ENCODE measurements around the gene KRT86. TPM values are rescaled to one million over a fixed set of nuclear protein-coding genes. Genes with fewer than 3 reads are reported as not detected.

KRT86 gene
- total RNA-seq, 2 experiments from 2014 or later, result not detected

DNA sequence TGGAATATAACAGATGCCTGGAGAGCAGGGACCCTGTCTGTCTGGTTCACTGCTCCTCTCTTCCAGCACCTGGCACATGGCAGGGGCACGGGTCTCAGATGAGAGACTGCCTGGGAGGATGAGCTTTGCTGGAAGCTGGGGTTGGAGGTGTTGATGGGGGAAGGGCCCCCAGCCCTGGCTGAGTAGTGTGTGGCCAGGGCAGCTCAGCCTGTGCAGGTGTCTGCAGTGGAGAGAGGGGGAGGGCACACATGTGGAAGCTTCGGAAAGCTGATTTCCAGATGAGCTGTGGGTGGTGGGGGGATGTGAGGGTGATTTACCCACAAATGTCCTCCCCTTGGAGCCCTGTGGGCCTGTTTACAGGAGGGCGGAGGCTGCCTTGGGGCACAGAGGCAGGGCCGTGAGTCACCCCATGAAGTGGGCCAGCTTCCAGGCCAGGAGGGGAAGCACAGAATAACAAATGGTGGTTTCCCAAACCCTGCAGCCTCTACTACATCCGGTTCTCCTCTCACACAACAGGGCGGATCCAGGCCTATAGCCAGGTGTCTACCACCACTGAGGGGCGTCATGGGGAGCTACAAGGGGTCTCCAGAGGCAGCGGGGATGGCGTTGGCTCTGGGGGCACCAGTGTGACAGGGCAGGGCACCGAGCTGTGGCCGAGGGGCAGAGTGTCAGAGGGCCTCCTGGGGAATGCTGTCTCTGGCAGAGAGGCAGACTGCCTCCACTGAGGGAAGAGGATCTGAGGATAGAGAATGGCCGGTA lies 30.4 kb upstream of the KRT86 start:
- Mint-ChIP-seq H3K27me3 (peaks cover 24% of the 10 kb centered on the region), H3K27ac (peak overlapping the region; percentile 55), H3K9me3 (no peaks in the 10 kb centered on the region), H3K4me1 (ENCODE audit: low read depth) (peaks cover 12% of the 10 kb centered on the region), H3K36me3 (ENCODE audit: low read depth) (no peaks in the 10 kb centered on the region), H3K4me3 (no peak overlapping the region)
- H3K27me3 ChIP-seq (ENCODE audit: control insufficient read depth in 1 of 2, insufficient read depth in 2 of 2, low read length in 2 of 2), result peaks cover 4 to 6% of the 10 kb centered on the region in 2 experiments
- intact Hi-C loops (cut with DNase I, micrococcal nuclease), result no loop called here
- peak; percentile 24 to 86 (median 48) for DNase-seq
- ATAC-seq (ENCODE audit: poor library complexity), result peak; percentile 92
- H3K9me3 ChIP-seq (ENCODE audit: control insufficient read depth in 1 of 2, insufficient read depth in 1 of 2, low read length in 2 of 2), result peaks cover 0 to 3% of the 10 kb centered on the region in 2 experiments
- TF ChIP-seq, protein P1, sequence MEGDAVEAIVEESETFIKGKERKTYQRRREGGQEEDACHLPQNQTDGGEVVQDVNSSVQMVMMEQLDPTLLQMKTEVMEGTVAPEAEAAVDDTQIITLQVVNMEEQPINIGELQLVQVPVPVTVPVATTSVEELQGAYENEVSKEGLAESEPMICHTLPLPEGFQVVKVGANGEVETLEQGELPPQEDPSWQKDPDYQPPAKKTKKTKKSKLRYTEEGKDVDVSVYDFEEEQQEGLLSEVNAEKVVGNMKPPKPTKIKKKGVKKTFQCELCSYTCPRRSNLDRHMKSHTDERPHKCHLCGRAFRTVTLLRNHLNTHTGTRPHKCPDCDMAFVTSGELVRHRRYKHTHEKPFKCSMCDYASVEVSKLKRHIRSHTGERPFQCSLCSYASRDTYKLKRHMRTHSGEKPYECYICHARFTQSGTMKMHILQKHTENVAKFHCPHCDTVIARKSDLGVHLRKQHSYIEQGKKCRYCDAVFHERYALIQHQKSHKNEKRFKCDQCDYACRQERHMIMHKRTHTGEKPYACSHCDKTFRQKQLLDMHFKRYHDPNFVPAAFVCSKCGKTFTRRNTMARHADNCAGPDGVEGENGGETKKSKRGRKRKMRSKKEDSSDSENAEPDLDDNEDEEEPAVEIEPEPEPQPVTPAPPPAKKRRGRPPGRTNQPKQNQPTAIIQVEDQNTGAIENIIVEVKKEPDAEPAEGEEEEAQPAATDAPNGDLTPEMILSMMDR (IDR thresholded peaks at IDR 0.05), result no peak
- POLR2A ChIA-PET, result no interaction called here
- no peak overlapping the region for H3K4me3 ChIP-seq (ENCODE audit: low read length)
- H3K36me3 ChIP-seq (ENCODE audit: insufficient read depth, low read length), result no peaks in the 10 kb centered on the region
- CTCF ChIA-PET, result no interaction called here
- H3K27ac ChIP-seq (ENCODE audit: low read depth in 1 of 2, low read length in 2 of 2), result peak overlapping the region in 1 of 2 donors; percentile 18
- peaks cover 20% of the 10 kb centered on the region for H3K4me1 ChIP-seq (ENCODE audit: insufficient read depth, low read length)

DNA sequence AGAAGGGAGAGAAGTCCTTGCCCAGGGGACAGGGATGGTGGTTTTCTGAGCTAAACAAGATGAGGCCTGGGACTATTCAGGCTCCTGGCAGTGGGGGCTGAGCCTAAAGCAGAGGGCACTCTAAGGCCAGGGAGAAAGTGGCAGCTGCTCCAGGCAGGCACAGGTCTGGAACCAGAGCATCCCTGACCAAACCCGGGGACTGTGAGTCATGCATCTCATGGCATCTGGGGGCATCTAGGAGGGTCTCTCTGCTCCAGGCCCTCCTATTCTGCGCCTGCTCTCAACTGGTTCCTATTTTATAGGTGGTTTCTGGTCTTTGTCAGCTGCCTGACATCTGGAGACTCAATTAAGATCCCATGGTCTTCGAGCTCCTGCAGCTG lies 29.8 kb upstream of the KRT86 start:
- no peaks in the 10 kb centered on the region for H3K36me3 ChIP-seq (ENCODE audit: insufficient read depth, low read length)
- intact Hi-C loops (cut with DNase I, micrococcal nuclease), result no loop called here
- peaks cover 20% of the 10 kb centered on the region for H3K4me1 ChIP-seq (ENCODE audit: insufficient read depth, low read length)
- H3K27me3 ChIP-seq (ENCODE audit: control insufficient read depth in 1 of 2, insufficient read depth in 2 of 2, low read length in 2 of 2), result peaks cover 8 to 12% of the 10 kb centered on the region in 2 experiments
- H3K4me3 ChIP-seq (ENCODE audit: low read length), result no peak overlapping the region
- Mint-ChIP-seq H3K27me3 (peaks cover 30% of the 10 kb centered on the region), H3K27ac (peak overlapping the region; percentile 55), H3K4me1 (ENCODE audit: low read depth) (peaks cover 13% of the 10 kb centered on the region), H3K4me3 (no peak overlapping the region), H3K36me3 (ENCODE audit: low read depth) (no peaks in the 10 kb centered on the region), H3K9me3 (no peaks in the 10 kb centered on the region)
- ChIA-PET CTCF (no interaction called here), POLR2A (no interaction called here)
- peaks cover 0 to 4% of the 10 kb centered on the region in 2 experiments for H3K9me3 ChIP-seq (ENCODE audit: control insufficient read depth in 1 of 2, insufficient read depth in 1 of 2, low read length in 2 of 2)
- TF ChIP-seq, protein P1 (IDR thresholded peaks at IDR 0.05), result no peak
- ATAC-seq (ENCODE audit: poor library complexity), result no peak
- peak overlapping the region in 1 of 2 donors; percentile 18 for H3K27ac ChIP-seq (ENCODE audit: low read depth in 1 of 2, low read length in 2 of 2)
- DNase-seq, result peak in 2 of 14 experiments; percentile 30 to 31

DNA sequence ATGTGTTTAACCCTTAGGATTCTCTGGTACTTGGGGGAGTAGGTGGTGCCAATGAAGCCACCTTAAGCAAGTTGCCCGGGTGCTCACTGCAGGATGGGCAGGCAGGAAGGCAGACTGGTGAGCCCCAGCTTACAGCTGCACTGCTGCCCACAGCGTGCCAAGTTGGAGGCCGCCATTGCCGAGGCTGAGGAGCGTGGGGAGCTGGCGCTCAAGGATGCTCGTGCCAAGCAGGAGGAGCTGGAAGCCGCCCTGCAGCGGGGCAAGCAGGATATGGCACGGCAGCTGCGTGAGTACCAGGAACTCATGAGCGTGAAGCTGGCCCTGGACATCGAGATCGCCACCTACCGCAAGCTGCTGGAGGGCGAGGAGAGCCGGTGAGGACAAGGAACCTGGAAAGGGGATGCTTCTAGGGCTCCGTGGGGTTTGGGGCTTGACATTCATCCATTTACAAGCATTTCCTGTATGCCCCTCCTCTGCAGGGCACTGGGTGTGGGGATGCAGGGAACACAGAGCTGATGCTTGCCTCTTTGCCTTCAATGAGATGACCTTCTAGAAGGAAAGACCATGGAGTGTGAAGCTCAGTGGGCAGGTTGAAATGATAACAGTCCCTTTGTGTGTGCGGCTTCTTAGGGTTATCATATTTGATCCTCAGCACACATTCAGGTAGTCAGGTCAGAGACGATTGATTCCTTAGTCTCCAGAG lies 29.0 kb upstream of the KRT86 start:
- TF ChIP-seq, protein P1 (IDR thresholded peaks at IDR 0.05), result no peak
- ATAC-seq (ENCODE audit: poor library complexity) (no peak), DNase-seq (no peak)
- intact Hi-C loops (cut with DNase I, micrococcal nuclease), result no loop called here
- H3K36me3 ChIP-seq (ENCODE audit: insufficient read depth, low read length), result no peaks in the 10 kb centered on the region
- peaks cover 11 to 14% of the 10 kb centered on the region in 2 experiments for H3K27me3 ChIP-seq (ENCODE audit: control insufficient read depth in 1 of 2, insufficient read depth in 2 of 2, low read length in 2 of 2)
- no peak overlapping the region for H3K4me3 ChIP-seq (ENCODE audit: low read length)
- CTCF ChIA-PET, result no interaction called here
- H3K27me3 Mint-ChIP-seq, result peaks cover 35% of the 10 kb centered on the region
- no peak overlapping the region for H3K4me3 Mint-ChIP-seq
- no peak overlapping the region for H3K27ac ChIP-seq (ENCODE audit: low read depth in 1 of 2, low read length in 2 of 2)
- H3K36me3 Mint-ChIP-seq (ENCODE audit: low read depth), result no peaks in the 10 kb centered on the region
- no peak overlapping the region for H3K27ac Mint-ChIP-seq
- no peaks in the 10 kb centered on the region for H3K9me3 Mint-ChIP-seq
- H3K4me1 Mint-ChIP-seq (ENCODE audit: low read depth), result peaks cover 18% of the 10 kb centered on the region
- peaks cover 0 to 4% of the 10 kb centered on the region in 2 experiments for H3K9me3 ChIP-seq (ENCODE audit: control insufficient read depth in 1 of 2, insufficient read depth in 1 of 2, low read length in 2 of 2)
- POLR2A ChIA-PET, result no interaction called here
- peaks cover 26% of the 10 kb centered on the region for H3K4me1 ChIP-seq (ENCODE audit: insufficient read depth, low read length)
